ENCODE results near the gene RGMB.

- no peak for TF ChIP-seq YY1 (tag by site-specific recombination; IDR thresholded peaks at IDR 0.05)
- TF ChIP-seq ZNF274 (IDR thresholded peaks at IDR 0.05; ENCODE audit: low read length) = no peak
- TF ChIP-seq ZNF274 (tag by site-specific recombination; IDR thresholded peaks at IDR 0.05; ENCODE audit: borderline replicate concordance) = no peak
- TF ChIP-seq ZNF354C (tag by site-specific recombination; IDR thresholded peaks at IDR 0.05; ENCODE audit: borderline replicate concordance, low read depth) = no peak
- no peak; the same call in none of the 2 replicates for TF ChIP-seq SP2 (tag by site-specific recombination; IDR thresholded peaks at IDR 0.05)
- TF ChIP-seq CTCF (tag by site-specific recombination; IDR thresholded peaks at IDR 0.05) = no peak; the same call in none of the 2 replicates
- no peak for TF ChIP-seq ZNF626 (tag by site-specific recombination; IDR thresholded peaks at IDR 0.05)
- no peak for TF ChIP-seq ZBTB44 (tag by site-specific recombination; IDR thresholded peaks at IDR 0.05)
- no peak for TF ChIP-seq SETDB1 (IDR thresholded peaks at IDR 0.05; ENCODE audit: insufficient read length, low read length)
Observed at GRCh38 chr5:98769210-98769958, 4.1 kb upstream of the RGMB start.

All from HEK293 (cell line).